ENCODE data around the gene ZSWIM4.

ZSWIM4 gene

GRCh38 chr19:13833330-13834243 is 38.3 kb downstream of the ZSWIM4 start:
- TF ChIP-seq ZC3H10 (CRISPR knock-in tag; IDR thresholded peaks at IDR 0.05) (peak; percentile 46; the same call in 1 of the 2 replicates), OSR1 (CRISPR knock-in tag; IDR thresholded peaks at IDR 0.05) (no peak), ZFP30 (CRISPR knock-in tag; IDR thresholded peaks at IDR 0.05) (no peak), PATZ1 (CRISPR knock-in tag; IDR thresholded peaks at IDR 0.05; ENCODE audit: borderline replicate concordance) (peak; percentile 53; the same call in 1 of the 2 replicates), ISL1 (CRISPR knock-in tag; IDR thresholded peaks at IDR 0.05) (no peak), RARB (CRISPR knock-in tag; IDR thresholded peaks at IDR 0.05) (peak; percentile 83; the same call in 1 of the 2 replicates), SNAI2 (CRISPR knock-in tag; IDR thresholded peaks at IDR 0.05) (no peak), ESRRG (CRISPR knock-in tag; IDR thresholded peaks at IDR 0.05) (0 out of 2 replicates have a peak, but pooled peaks have one; percentile 39), ARNTL (CRISPR knock-in tag; IDR thresholded peaks at IDR 0.05; ENCODE audit: borderline replicate concordance, low read depth) (peak; percentile 47; the same call in 1 of the 2 replicates), CSRNP3 (CRISPR knock-in tag; IDR thresholded peaks at IDR 0.05) (peak; percentile 24; the same call in 1 of the 2 replicates), GLIS3 (CRISPR knock-in tag; IDR thresholded peaks at IDR 0.05) (0 out of 2 replicates have a peak, but pooled peaks have one; percentile 11)
- ATAC-seq: peak; percentile 41

GRCh38 chr19:13834244-13835069 is 39.2 kb downstream of the ZSWIM4 start:
- no peak for ATAC-seq
- TF ChIP-seq ZFP3 (CRISPR knock-in tag; IDR thresholded peaks at IDR 0.05) (peak; percentile 68), ARNTL (CRISPR knock-in tag; IDR thresholded peaks at IDR 0.05; ENCODE audit: borderline replicate concordance, low read depth) (no peak)

GRCh38 chr19:13835791-13836723 is 40.8 kb downstream of the ZSWIM4 start:
- no peak for TF ChIP-seq TSHZ2 (CRISPR knock-in tag; IDR thresholded peaks at IDR 0.05)
- TF ChIP-seq TCF4 (CRISPR knock-in tag; IDR thresholded peaks at IDR 0.05; ENCODE audit: borderline replicate concordance): no peak
- TF ChIP-seq CREB5 (CRISPR knock-in tag; IDR thresholded peaks at IDR 0.05; ENCODE audit: low read depth): no peak
- no peak for TF ChIP-seq CSDC2 (CRISPR knock-in tag; IDR thresholded peaks at IDR 0.05)
- TF ChIP-seq GLIS3 (CRISPR knock-in tag; IDR thresholded peaks at IDR 0.05): no peak
- no peak for TF ChIP-seq POU6F1 (CRISPR knock-in tag; IDR thresholded peaks at IDR 0.05; ENCODE audit: borderline replicate concordance, low read depth)
- TF ChIP-seq ZNF8 (CRISPR knock-in tag; IDR thresholded peaks at IDR 0.05): no peak
- TF ChIP-seq ISL1 (CRISPR knock-in tag; IDR thresholded peaks at IDR 0.05): no peak
- TF ChIP-seq ZNF565 (CRISPR knock-in tag; conservative IDR thresholded peaks at IDR 0.05; ENCODE audit: low read depth): no peak
- TF ChIP-seq ZFP30 (CRISPR knock-in tag; IDR thresholded peaks at IDR 0.05): no peak
- ATAC-seq: no peak

Measured in SK-N-SH treated with all-trans-retinoic acid at 6 μM for 48 hours (cell line).